ENCODE measurements around the gene ATF1. TPM values are rescaled to one million over a fixed set of nuclear protein-coding genes. Genes with fewer than 3 reads are reported as not detected.
"Not testable (repeated sequence)": the region's sequence is repeated elsewhere in the genome, so short reads cannot be mapped to it uniquely, and the experiment has no call there.

Gene ATF1
- polyA plus RNA-seq, 1 of the 3 experiments (the other 2 are of a cell fraction): 34.2 TPM

- TF ChIP-seq TAF1 (IDR thresholded peaks at IDR 0.05; ENCODE audit: borderline replicate concordance, low read depth, low read length) (no peak), JUND (IDR thresholded peaks at IDR 0.05) (peak; percentile 44), REST (IDR thresholded peaks at IDR 0.05; ENCODE audit: low read depth, low read length) (no peak)
Measured at GRCh38 chr12:50862316-50862715, 98.4 kb downstream of the ATF1 start (continued).

GRCh38 chr12:50865266-50865665 lies 101.4 kb downstream of the ATF1 start:
- Histone ChIP-seq H3K27me3 (ENCODE audit: insufficient read depth) (no peaks in the 10 kb centered on the region), H3K4me3 (ENCODE audit: low read depth in 2 of 2, low read length in 1 of 2) (no peak overlapping the region), H3K27ac (ENCODE audit: low read depth in 2 of 2, low read length in 1 of 2) (no peak overlapping the region), H3K9me2 (no peaks in the 10 kb centered on the region), H3K4me2 (no peak overlapping the region), H4K20me1 (ENCODE audit: insufficient read depth) (no peaks in the 10 kb centered on the region), H2AFZ (ENCODE audit: low read depth) (no peak overlapping the region), H3K36me3 (replicated peaks in 1 of 2; ENCODE audit: control insufficient read depth in 1 of 2, insufficient read depth in 2 of 2, low read length in 1 of 2) (no peaks in the 10 kb centered on the region), H3K4me1 (ENCODE audit: control insufficient read depth in 1 of 2, insufficient read depth in 2 of 2, low read depth in 1 of 2, low read length in 1 of 2) (no peaks in the 10 kb centered on the region), H3F3A (replicated peaks; ENCODE audit: insufficient read depth) (no peaks in the 10 kb centered on the region), H3K79me2 (ENCODE audit: insufficient read depth) (no peaks in the 10 kb centered on the region), H3K9ac (no peak overlapping the region), H3K9me3 (no peaks in the 10 kb centered on the region)
- TF ChIP-seq RXRA (IDR thresholded peaks at IDR 0.05; ENCODE audit: borderline replicate concordance, low read depth) (no peak), USF2 (IDR thresholded peaks at IDR 0.05; ENCODE audit: borderline replicate concordance, low read depth, low read length) (no peak), ELF1 (IDR thresholded peaks at IDR 0.05) (no peak), EP300 (IDR thresholded peaks at IDR 0.05; ENCODE audit: borderline replicate concordance in 1 of 2, low read depth in 1 of 2, low read length in 1 of 2) (no peak), YY1 (IDR thresholded peaks at IDR 0.05; ENCODE audit: low read depth) (no peak), FOXM1 (IDR thresholded peaks at IDR 0.05; ENCODE audit: low read depth) (no peak), NRF1 (IDR thresholded peaks at IDR 0.05; ENCODE audit: low read depth, low read length) (no peak), USF1 (IDR thresholded peaks at IDR 0.05; ENCODE audit: borderline replicate concordance, low read depth) (no peak), PBX3 (IDR thresholded peaks at IDR 0.05) (no peak), CHD2 (IDR thresholded peaks at IDR 0.05; ENCODE audit: low read length, partially characterized antibody) (no peak)
- ChIA-PET POLR2A (no interaction called here), CTCF (no interaction called here)
- DNase-seq: no peak
- 35% methylated on average over 3 of the region's 3 CpGs for WGBS (ENCODE audit: low lambda C conversion rate)

GRCh38 chr12:50868881-50869280 lies 105.0 kb downstream of the ATF1 start:
- H4K20me1 ChIP-seq (ENCODE audit: insufficient read depth); H3K27ac ChIP-seq (ENCODE audit: low read depth in 2 of 2, low read length in 1 of 2); H3K9ac ChIP-seq; POLR2A ChIA-PET; H3K27me3 ChIP-seq (ENCODE audit: insufficient read depth); H3K4me2 ChIP-seq; H3K79me2 ChIP-seq (ENCODE audit: insufficient read depth); H3F3A ChIP-seq (replicated peaks; ENCODE audit: insufficient read depth); H3K36me3 ChIP-seq (replicated peaks in 1 of 2; ENCODE audit: control insufficient read depth in 1 of 2, insufficient read depth in 2 of 2, low read length in 1 of 2); H2AFZ ChIP-seq (ENCODE audit: low read depth); DNase-seq; H3K9me2 ChIP-seq; H3K4me3 ChIP-seq (ENCODE audit: low read depth in 2 of 2, low read length in 1 of 2); CTCF ChIA-PET; H3K9me3 ChIP-seq; H3K4me1 ChIP-seq (ENCODE audit: control insufficient read depth in 1 of 2, insufficient read depth in 2 of 2, low read depth in 1 of 2, low read length in 1 of 2): not testable (repeated sequence)
- WGBS (ENCODE audit: low lambda C conversion rate): 0% methylated on average over 2 of the region's 2 CpGs
